HUES64 (cell line): ENCODE data around the gene SPACDR.

Source experiments
- H3K27ac ChIP-seq: 2 replicates; pipeline ENCODE4 v1.7.0; 2013; ENCODE audit warnings: low read depth, low read length, inconsistent platforms
- H3K27me3 ChIP-seq: 2 replicates; pipeline ENCODE4 v1.6.1; 2013; ENCODE audit warnings: mild to moderate bottlenecking, low read length; ENCODE audit not compliant: insufficient read depth
- H3K36me3 ChIP-seq: 2 replicates; pipeline ENCODE4 v1.6.1; 2013; ENCODE audit warnings: mild to moderate bottlenecking, low read length; ENCODE audit not compliant: insufficient read depth
- H3K4me1 ChIP-seq: 2 replicates; pipeline ENCODE4 v1.6.1; 2013; ENCODE audit warnings: mild to moderate bottlenecking, low read length, moderate library complexity; ENCODE audit not compliant: insufficient read depth
- H3K4me3 ChIP-seq: 2 replicates; pipeline ENCODE4 v1.5.1; 2013; ENCODE audit warnings: mild to moderate bottlenecking, low read length, moderate library complexity
- H3K9ac ChIP-seq: 2 replicates; pipeline ENCODE4 v1.6.1; 2013; ENCODE audit warnings: mild to moderate bottlenecking, low read depth, low read length
- H3K9me3 ChIP-seq: 2 replicates; pipeline ENCODE4 v1.6.1; 2013; ENCODE audit warnings: low read depth, low read length; ENCODE audit not compliant: insufficient read depth
- WGBS: fragments of 150-250, 120-280 bp; methylation state at CpG from one replicate; pipeline ENCODE4 v1.1.7; 2013; ENCODE audit warnings: missing lambda C conversion rate; 5-methylcytosine and 5-hydroxymethylcytosine counted together

Gene SPACDR

GRCh38 chr7:100432053-100432452, 32.0 kb downstream of the SPACDR start:
- peak overlapping the region; percentile 40; the same call in 1 of the 2 replicates for H3K27ac ChIP-seq
- 0 out of 2 replicates have a peak, but pooled peaks cover 4% of the 10 kb centered on the region for H3K9me3 ChIP-seq
- peak overlapping the region; percentile 30; the same call in 1 of the 2 replicates for H3K9ac ChIP-seq
- 91% methylated on average over 4 of the region's 4 CpGs for WGBS
- H3K4me3 ChIP-seq, result no peak overlapping the region; the same call in 1 of the 2 replicates
- peaks cover 43% of the 10 kb centered on the region for H3K36me3 ChIP-seq
- H3K27me3 ChIP-seq, result peaks cover 6% of the 10 kb centered on the region; the same call in 1 of the 2 replicates
- peaks cover 9% of the 10 kb centered on the region; the same call in 1 of the 2 replicates for H3K4me1 ChIP-seq

GRCh38 chr7:100431286-100431735, 32.7 kb downstream of the SPACDR start:
- peak overlapping the region; percentile 96; the same call in 1 of the 2 replicates for H3K4me3 ChIP-seq
- 0 out of 2 replicates have a peak, but pooled peaks cover 4% of the 10 kb centered on the region for H3K9me3 ChIP-seq
- peaks cover 43% of the 10 kb centered on the region for H3K36me3 ChIP-seq
- WGBS, result 95% methylated on average over 23 of the region's 23 CpGs
- H3K9ac ChIP-seq, result no peak overlapping the region
- H3K27ac ChIP-seq, result peak overlapping the region; percentile 29; the same call in 1 of the 2 replicates
- peaks cover 9% of the 10 kb centered on the region for H3K27me3 ChIP-seq
- peaks cover 9% of the 10 kb centered on the region; the same call in 1 of the 2 replicates for H3K4me1 ChIP-seq

- peaks cover 43% of the 10 kb centered on the region for H3K36me3 ChIP-seq
- peak overlapping the region; percentile 99 for H3K27ac ChIP-seq
- H3K27me3 ChIP-seq, result peaks cover 9% of the 10 kb centered on the region
- WGBS, result 54% methylated on average over 27 of the region's 31 CpGs
- H3K9ac ChIP-seq, result peak overlapping the region; percentile 97
- peaks cover 9% of the 10 kb centered on the region; the same call in 1 of the 2 replicates for H3K4me1 ChIP-seq
- H3K4me3 ChIP-seq, result peak overlapping the region; percentile 96
- 0 out of 2 replicates have a peak, but pooled peaks cover 4% of the 10 kb centered on the region for H3K9me3 ChIP-seq
Measured at GRCh38 chr7:100430493-100431285, 33.4 kb downstream of the SPACDR start.

GRCh38 chr7:100429637-100430492, 34.2 kb downstream of the SPACDR start, which contains the start of gene MEPCE:
MEPCE (plus strand) TSS chr7:100429831; CDS start chr7:100430019, 188 bp downstream.
- Histone ChIP-seq H3K27me3 (peaks cover 9% of the 10 kb centered on the region), H3K4me1 (peaks cover 9% of the 10 kb centered on the region; the same call in 1 of the 2 replicates), H3K27ac (peak within 1 kb of the TSS; percentile 99), H3K4me3 (peak within 1 kb of the TSS; percentile 96), H3K9me3 (0 out of 2 replicates have a peak, but pooled peaks cover 4% of the 10 kb centered on the region), H3K36me3 (peaks cover 39% of the 10 kb centered on the region), H3K9ac (peak within 1 kb of the TSS; percentile 97)
- under 1% methylated on average over 93 of the region's 95 CpGs for WGBS

- Histone ChIP-seq H3K27me3 (peaks cover 9% of the 10 kb centered on the region), H3K9me3 (0 out of 2 replicates have a peak, but pooled peaks cover 4% of the 10 kb centered on the region), H3K36me3 (peaks cover 31% of the 10 kb centered on the region), H3K9ac (peak overlapping the region; percentile 97), H3K4me1 (peaks cover 9% of the 10 kb centered on the region; the same call in 1 of the 2 replicates), H3K4me3 (peak overlapping the region; percentile 96), H3K27ac (peak overlapping the region; percentile 99)
- under 1% methylated on average over 40 of the region's 40 CpGs for WGBS
Measured at GRCh38 chr7:100428967-100429636, 35.0 kb downstream of the SPACDR start.

- Histone ChIP-seq H3K4me3 (peak within 1 kb of the TSS; percentile 96), H3K4me1 (peaks cover 9% of the 10 kb centered on the region; the same call in 1 of the 2 replicates), H3K27ac (peak within 1 kb of the TSS; percentile 99), H3K27me3 (peaks cover 9% of the 10 kb centered on the region), H3K9me3 (0 out of 2 replicates have a peak, but pooled peaks cover 4% of the 10 kb centered on the region), H3K9ac (peak within 1 kb of the TSS; percentile 97), H3K36me3 (peaks cover 24% of the 10 kb centered on the region)
- under 1% methylated on average over 66 of the region's 66 CpGs for WGBS
Measured at GRCh38 chr7:100428199-100428966, 35.7 kb downstream of the SPACDR start, which contains the start of gene ZCWPW1. ZCWPW1 (minus strand) TSS chr7:100428703; CDS start chr7:100420649, 8,054 bp downstream.

- H3K9ac ChIP-seq, result no peak overlapping the region
- H3K4me3 ChIP-seq, result peak overlapping the region; percentile 96
- 69% methylated on average over 16 of the region's 16 CpGs for WGBS
- H3K27ac ChIP-seq, result no peak overlapping the region
- H3K27me3 ChIP-seq, result peaks cover 9% of the 10 kb centered on the region
- peaks cover 9% of the 10 kb centered on the region; the same call in 1 of the 2 replicates for H3K4me1 ChIP-seq
- H3K36me3 ChIP-seq, result peaks cover 18% of the 10 kb centered on the region
- H3K9me3 ChIP-seq, result 0 out of 2 replicates have a peak, but pooled peaks cover 4% of the 10 kb centered on the region
Measured at GRCh38 chr7:100427762-100428198, 36.3 kb downstream of the SPACDR start.

- no peak overlapping the region for H3K4me3 ChIP-seq
- H3K27me3 ChIP-seq, result peaks cover 9% of the 10 kb centered on the region
- peaks cover 9% of the 10 kb centered on the region; the same call in 1 of the 2 replicates for H3K4me1 ChIP-seq
- no peak overlapping the region for H3K9ac ChIP-seq
- peaks cover 5% of the 10 kb centered on the region; the same call in 1 of the 2 replicates for H3K36me3 ChIP-seq
- H3K9me3 ChIP-seq, result 0 out of 2 replicates have a peak, but pooled peaks cover 4% of the 10 kb centered on the region
- H3K27ac ChIP-seq, result no peak overlapping the region
Measured at GRCh38 chr7:100426516-100426915, 37.5 kb downstream of the SPACDR start.

- Histone ChIP-seq H3K36me3 (no peaks in the 10 kb centered on the region), H3K9me3 (0 out of 2 replicates have a peak, but pooled peaks cover 4% of the 10 kb centered on the region), H3K27me3 (peaks cover 9% of the 10 kb centered on the region), H3K4me3 (no peak overlapping the region), H3K27ac (no peak overlapping the region), H3K4me1 (0 out of 2 replicates have a peak, but pooled peaks cover under 1% of the 10 kb centered on the region), H3K9ac (no peak overlapping the region)
- WGBS, result 50% methylated on average over 1 of the region's 1 CpG
Measured at GRCh38 chr7:100425347-100425746, 38.7 kb downstream of the SPACDR start.
